Midbrain (tissue), 1 donor: ENCODE results near the gene C16orf96.

Source experiments
- DNase-seq: peaks from one replicate; lab custom pipeline; 2025; lab: John Stamatoyannopoulos, UW

The C16orf96 gene

GRCh38 chr16:4646773-4647643 is 90.9 kb downstream of the C16orf96 start:
- no peak for DNase-seq

DNA sequence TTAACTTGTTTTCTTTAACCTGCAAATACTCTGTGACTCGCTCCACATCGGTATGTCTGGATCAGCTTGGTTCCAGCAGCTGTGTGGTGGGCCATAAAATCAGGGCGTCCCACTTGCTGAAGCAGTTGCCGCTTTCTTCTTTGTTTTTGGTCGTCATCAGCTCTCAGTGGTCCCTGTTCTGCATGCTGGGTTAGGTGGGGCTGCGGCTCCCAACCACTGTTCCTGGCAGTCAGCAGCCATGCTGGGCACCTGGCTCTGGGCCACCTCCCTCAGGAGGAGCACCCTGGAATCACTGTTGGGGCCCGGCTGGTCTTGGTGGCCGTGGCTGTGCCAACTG is 91.5 kb downstream of the C16orf96 start:
- no peak for DNase-seq

- no peak for DNase-seq
Observed at GRCh38 chr16:4648917-4649316, 92.8 kb downstream of the C16orf96 start.

DNA sequence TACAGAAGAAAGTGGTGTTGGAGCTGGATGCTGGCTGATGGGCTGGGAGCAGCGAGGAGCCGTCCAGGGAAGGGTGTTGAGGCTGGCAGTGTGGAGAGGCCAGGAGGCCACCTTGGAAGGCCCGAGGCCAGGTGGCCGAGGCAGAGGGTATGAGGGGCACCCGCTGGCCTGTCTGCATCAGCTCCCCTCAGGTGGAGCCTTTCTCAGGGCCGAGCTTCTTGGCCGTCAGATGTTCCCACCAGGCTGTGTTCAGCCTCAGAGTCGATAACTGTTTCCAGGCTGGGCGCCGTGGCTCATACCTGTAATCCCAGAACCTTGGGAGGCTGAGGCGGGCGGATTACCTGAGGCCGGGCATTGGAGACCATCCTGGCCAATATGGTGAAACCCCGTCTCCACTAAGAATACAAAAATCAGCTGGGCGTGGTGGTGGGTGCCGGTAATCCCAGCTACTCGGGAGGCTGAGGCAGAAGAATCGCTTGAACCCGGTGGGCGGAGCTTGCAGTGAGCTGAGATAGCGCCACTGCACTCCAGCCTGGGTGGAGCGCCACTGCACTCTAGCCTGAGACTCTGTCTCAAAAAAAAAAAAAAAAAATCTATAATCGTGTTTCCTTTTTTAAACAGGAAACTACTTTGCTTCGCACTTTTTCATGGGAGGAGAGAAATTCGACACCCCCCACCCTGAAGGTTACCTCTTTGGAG is 93.8 kb downstream of the C16orf96 start:
- no peak for DNase-seq
